Measurements from ENCODE around the gene RFX7. TPM values are rescaled to one million over a fixed set of nuclear protein-coding genes. Genes with fewer than 3 reads are reported as not detected.
"Not testable (repeated sequence)": the region's sequence is repeated elsewhere in the genome, so short reads cannot be mapped to it uniquely, and the experiment has no call there.

RFX7 gene
- total RNA-seq, 1 donor from 2014 or later: 41.0 TPM

DNA sequence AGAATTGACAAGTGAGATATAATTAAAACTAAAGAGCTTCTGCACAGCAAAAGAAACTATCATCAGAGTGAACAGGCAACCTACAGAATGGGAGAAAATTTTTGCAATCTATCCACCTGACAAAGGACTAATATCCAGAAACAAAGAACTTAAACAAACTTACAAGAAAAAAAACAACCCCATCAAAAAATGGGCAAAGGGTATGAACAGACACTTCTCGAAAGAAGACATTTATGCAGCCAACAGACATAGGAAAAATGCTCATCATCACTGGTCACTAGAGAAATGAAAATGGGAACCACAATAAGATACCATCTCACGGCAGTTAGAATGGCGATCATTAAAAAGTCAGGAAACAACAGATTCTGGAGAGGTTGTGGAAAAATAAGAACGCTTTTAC lies 88.9 kb downstream of the RFX7 start:
- intact Hi-C loops (cut with micrococcal nuclease): not testable (repeated sequence)

DNA sequence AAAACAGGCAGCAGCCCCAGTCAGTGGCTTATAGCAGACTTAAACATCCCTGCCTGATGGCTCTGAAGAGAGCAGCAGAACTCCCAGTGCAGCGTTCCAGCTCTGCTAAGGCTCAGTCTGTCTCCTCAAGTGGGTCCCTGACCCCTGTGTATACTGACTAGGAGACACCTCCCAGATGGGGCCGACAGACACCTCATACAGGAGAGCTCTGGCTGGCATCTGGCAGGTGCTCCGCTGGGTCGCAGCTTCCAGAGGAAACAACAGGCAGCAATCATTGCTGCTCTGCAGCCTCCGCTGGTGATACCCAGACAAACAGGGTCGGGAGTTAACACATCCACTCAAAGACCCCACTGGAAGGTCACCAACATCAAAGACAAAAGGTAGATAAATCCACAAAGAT lies 93.5 kb downstream of the RFX7 start:
- intact Hi-C loops (cut with micrococcal nuclease): no loop called here

DNA sequence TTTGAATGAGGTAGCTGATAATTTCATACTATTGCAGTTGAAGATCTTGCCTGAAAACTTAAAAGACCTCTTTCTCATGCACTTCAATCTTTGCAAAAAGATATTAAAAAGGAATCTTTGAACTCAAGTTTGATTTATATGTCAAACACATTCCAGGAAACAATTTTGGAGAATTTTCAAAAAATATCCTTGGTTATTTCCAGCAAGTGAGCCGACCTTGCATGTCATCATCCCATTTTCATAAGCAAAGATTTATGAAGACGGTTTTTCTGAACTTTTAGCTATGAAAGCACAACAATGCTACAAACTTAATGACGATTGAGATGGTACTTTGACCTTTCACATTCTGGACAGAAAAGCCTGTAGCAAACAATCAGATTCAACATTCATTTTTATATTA lies 95.6 kb downstream of the RFX7 start:
- intact Hi-C loops (cut with micrococcal nuclease): no loop called here

DNA sequence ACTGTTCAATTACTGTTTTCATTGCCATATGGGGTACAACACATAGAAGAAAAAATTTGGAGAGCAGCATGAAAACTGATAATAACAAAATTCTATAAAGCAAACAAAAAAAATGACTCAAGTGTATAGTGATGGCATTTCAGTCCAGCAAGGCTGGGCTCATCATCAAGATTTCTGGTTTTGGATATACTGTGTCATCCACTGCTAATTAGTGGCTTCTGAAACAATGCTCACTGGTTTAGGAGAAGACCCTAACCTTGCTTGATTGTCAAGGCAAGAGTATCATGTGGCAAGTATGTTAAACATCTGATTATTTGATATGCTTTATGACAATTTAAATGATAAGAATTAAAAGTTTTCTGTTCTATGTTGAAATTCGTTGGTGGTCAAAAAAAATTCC lies 96.9 kb downstream of the RFX7 start:
- intact Hi-C loops (cut with micrococcal nuclease): no loop called here

DNA sequence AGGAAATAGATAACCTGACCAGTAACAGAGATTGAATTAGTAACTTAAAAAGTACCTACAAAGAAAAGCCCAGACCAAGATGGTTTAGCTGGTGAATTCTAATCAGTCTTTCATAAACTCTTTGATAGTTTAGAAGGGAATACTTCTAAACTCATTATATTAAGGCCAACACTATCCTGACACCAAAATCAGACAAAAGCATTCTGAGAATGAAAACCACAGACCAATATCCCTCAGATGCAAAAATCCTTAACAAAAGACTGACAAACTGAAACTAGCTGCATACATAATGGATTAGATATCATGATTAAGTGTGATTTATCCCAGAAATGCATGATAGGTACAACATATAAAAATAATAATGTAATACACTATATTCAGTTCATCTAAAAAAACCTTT lies 115.6 kb downstream of the RFX7 start:
- intact Hi-C loops (cut with micrococcal nuclease): no loop called here

DNA sequence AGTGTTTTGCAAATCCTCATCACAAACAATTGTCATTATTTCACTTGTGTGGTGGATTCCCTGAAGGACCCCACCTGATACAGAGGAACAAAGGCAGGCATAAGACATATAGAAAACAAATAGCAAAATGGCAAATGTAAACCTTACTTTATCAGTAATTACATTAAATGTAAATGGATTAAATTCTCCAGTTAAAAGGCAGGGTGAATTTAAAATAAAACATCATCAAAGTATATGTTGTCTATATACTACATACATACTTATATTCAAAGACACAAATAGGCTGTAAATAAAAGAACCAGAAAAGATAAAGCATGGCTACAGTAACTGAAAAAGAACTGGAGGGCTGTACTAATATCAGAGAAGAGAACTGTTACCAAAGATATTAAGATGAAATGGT lies 117.3 kb downstream of the RFX7 start:
- intact Hi-C loops (cut with micrococcal nuclease): no loop called here

DNA sequence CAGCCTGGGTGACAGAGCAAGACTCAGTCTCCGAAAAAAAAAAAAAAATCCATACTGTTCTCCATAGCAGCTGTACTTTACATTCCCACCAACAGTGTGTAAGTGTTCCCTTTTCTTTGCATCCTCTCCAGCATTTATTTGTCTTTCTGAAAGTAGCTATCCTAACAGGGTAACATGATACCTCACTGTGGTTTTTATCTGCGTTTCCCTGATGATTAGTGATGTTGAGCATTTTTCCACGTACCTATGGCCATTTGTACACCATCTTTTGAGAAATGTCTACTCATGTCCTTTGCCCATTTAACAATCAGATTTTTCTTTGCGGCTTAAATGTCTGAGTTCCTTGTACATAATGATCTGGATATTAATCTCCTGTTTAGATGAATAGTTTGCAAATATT lies 119.3 kb downstream of the RFX7 start:
- intact Hi-C loops (cut with micrococcal nuclease): no loop called here

DNA sequence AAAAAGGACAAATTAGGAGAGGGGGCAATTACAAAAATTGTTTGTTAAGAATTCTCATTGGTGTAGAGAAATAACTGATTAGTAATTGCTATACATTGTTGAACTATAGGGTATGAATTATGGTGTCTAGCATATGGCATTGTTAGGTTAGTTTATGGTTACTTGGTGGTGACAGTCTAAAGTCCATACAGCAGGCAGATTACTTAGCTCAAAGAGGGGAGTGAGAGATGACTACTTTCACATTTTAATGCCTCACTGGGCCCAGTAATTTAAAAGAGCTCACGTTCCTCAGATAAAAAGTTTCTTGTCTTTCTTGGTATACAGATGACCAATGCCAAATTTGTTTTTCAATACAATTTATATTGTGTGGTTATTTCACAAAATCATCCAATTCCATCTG lies 137.8 kb downstream of the RFX7 start:
- intact Hi-C loops (cut with micrococcal nuclease): no loop called here

DNA sequence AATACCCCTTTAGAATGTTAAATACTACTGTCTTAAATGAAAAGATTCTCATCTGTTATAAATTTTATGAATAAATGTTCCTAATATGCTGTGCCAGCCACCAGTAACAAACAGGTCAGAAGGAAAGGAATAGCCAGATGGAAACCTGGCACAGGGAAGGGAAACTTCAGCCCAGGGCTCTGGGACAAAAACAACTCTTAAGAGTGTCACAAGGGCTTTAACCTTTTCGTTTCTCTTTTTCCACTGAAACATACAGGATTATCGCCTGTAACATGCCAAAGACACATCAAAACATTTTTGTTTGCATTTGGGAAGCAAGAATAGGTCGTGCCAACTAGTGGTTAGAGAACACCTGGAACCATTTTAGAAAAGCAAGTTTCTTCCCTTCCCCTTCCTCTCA lies 141.2 kb downstream of the RFX7 start:
- intact Hi-C loops (cut with micrococcal nuclease): no loop called here

DNA sequence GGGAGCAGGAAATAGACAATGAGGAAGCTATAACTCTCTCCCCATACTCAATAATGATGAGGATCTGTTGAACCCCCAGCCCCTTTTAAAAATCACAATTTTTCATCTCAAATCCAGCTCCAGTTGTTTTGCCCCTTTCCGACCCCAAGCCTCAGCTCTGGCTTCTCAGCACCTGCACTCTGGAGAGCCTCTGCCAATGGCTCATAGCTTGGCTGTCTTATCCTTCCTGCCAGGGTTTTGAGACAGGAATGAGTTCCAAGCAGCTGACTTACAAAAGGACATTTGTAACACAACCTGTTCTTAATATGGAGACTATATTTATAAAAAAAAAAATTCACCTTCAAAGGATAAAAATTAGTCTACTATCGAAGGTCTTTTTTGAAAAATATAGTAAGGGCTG lies 144.4 kb downstream of the RFX7 start:
- intact Hi-C loops (cut with micrococcal nuclease): loop anchor here (10.0 kb wide), 1 partner anchor 145 kb away; the partner anchor contains the start of gene RFX7

DNA sequence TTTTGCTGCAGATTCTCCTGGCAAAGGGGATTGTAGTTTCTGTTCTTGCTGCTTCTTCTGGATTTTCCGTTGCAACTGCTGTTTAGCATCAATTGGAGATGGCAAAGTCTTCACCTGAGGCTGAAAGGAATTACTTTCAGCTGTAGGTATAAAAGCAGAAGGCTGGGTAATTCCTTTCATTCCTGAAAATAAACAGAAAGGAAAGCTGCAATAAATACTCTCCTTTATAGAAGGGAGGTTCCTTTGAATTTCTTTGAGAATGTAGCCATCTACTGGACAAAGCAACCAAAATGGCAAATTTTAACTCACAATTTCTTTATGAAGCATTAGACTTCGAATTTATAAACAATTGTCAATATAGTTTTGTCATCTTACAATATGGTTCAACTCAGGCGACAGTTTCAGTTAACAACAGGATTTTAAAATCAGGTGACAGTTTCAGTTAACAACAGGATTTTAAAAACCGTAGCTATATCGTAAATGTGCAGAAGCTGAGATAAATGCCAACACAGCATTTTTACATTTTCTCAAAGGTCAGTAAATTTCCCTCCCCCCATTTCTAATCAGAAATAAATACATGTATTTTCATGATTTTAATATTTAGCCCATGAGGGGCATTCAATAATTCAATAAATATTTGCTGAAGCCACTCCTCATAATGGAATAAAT lies 145.3 kb downstream of the RFX7 start:
- intact Hi-C loops (cut with micrococcal nuclease): loop anchor here (10.0 kb wide), 1 partner anchor 146 kb away; the partner anchor contains the start of gene RFX7

DNA sequence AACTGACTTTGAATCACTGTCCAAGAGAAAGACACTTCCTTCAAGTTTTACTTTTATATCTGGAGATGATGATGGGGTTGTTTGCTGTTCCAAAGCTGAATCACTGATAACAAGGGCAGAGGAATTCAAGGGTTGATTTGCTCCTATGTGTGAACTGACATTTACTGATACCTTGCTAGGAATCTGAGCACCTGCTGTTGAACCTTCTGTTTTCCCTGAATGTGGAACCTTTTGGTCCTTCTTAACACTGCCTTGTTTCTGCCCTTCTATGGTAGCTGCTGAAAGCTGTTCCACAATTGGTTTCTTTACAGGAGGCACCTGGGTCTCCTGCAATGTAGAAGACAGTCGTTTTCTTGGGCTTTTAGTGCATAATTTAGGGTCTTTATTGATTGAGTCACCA lies 148.3 kb downstream of the RFX7 start:
- intact Hi-C loops (cut with micrococcal nuclease): loop anchor here (10.0 kb wide), 1 partner anchor 149 kb away; the partner anchor contains the start of gene RFX7

DNA sequence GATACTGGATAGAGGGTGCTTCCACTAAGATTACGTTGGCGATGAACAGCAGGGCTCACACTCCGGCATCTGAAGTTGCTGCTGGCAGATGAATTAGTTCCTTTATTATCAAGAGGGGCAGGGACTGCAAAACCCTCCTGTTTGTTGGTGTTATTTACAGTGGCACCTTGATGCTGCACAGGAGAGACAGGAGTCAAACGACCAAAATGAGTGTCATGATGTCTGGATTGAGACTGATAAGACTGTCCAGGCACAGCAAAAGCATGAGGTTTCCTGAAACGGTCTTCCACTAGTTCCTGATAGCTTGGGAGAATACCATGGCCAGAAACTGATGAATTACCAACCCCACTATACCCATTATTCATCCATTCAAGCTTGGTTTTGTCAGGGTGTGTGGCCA lies 149.5 kb downstream of the RFX7 start:
- intact Hi-C loops (cut with micrococcal nuclease): loop anchor here (10.0 kb wide), 1 partner anchor 151 kb away; the partner anchor contains the start of gene RFX7

DNA sequence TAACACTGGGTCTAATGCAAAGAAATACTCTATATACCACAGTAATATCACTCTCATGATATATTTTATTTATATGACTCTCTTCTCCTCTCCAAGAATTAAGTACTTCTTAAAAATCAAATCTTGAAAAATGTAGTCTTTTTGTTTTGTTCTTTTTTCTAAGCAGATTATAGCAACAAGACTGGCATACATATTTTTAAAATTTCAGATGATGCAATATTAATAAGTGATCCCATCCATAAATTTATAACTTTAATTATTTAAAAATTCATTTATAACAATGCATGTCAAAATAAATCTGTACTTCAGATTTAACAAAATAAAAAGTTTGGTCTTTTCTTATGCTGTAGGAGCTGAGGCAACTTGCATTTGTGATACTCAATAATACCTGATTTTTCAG lies 155.3 kb downstream of the RFX7 start:
- intact Hi-C loops (cut with micrococcal nuclease): no loop called here

DNA sequence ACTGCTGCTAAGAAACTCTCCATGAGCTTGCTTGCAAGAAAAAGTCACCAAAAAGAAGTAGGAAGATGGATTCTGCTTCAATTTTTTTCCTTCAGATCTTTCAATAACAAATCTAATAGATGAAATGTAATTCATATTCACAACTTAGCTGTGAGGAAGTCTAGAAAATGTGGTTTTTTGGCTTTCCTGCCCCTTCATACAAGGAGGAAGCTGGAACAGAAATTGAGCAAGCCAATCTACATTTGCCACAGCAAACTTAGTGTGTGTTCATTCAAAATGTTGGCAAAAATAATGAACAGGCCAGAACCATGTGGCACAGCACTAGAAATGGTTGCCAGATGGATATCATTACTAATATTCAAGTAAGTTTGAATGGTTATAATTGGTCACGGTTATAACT lies 157.1 kb downstream of the RFX7 start:
- intact Hi-C loops (cut with micrococcal nuclease): no loop called here

DNA sequence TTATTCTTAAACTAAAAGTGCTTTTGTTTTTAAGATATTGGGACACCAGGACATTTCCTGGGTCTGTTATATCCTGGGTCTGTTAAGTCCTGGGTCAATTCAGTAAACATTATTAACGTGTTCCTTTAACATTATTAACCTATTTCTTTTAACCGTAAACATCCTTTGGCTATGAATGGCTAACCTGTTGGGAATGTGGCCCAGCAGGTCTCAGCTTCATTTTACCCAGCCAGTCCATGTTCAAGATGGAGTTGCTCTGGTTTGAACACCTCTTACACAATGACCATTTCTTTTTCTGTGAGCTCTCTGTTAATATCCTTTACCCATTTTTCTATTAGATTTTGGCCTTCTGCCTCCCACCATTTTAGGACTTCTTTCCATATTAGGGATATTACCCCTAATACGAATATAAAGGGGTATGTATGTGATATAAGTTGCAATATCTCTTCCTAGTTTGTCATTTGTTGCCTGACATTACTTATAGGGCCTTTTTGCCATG lies 161.4 kb downstream of the RFX7 start:
- intact Hi-C loops (cut with micrococcal nuclease): no loop called here

DNA sequence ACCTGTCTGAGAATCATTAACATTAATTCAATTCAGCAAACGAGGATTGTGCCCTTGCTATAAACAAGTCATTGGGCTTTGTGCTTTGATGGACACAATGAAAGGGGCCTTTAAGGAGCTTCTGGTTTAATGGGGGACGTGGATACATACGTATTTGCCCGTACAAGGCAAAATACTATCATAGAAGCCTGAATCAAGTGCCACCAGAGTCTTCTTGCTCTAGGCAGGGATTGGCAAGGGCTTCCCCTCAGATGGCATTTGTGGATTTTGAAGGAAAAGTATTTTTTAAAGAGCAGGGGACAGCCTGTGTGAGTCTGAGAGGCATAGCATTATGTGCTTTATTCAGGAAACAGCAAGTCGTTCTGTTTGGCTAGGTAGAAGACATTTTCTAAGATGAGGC lies 166.6 kb downstream of the RFX7 start:
- intact Hi-C loops (cut with micrococcal nuclease): no loop called here

DNA sequence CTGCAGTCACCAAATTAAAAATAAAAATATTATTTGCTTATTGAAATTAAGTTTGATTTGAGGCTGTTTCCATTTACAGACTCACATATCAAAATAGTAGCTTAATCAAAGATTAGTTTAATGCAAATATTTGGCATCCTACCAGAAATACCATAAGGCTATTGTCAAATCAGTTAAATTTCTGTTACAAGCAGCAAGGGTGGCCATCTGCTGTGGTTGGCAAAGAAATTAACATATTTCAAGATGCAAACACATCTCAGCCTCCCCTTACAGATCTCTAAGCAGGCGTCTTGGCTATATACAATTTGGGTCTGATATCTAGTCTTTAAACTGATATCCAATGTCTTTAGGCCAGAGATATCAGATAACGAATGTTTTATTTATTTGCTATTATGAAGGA lies 167.0 kb downstream of the RFX7 start:
- intact Hi-C loops (cut with micrococcal nuclease): no loop called here

DNA sequence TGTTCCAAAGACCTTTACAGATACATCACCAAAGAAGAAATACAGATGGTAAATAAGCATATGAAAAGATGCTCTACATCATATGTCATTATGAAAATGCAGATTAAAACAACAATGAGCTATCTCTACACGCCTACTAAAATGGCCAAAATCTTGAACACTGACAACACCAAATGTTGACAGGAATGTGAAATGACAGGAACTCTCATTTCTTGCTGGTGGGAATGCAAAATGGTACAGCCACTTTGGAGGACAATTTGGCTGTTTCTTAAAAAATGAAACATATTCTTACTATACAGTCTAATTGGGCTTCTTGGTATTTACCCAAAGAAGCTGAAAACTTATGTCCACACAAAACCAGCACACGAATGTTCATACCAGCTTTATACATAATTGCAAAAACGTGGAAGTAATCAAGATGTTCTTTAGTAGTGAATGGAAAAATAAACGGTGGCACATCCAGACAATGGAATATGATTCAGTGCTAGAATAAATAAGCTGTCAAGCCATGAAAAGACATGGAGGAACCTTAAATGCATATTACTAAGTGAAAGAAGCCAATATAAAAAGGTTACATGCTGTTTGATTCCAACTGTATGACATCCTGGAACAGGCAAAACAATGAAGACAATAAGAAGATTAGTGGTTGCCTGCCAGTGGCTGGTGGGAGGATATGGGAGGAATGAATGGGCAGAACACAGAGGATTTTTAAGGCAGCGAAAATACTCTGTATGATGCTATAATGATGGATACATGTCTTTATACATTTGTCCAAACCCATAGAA lies 169.0 kb downstream of the RFX7 start:
- intact Hi-C loops (cut with micrococcal nuclease): no loop called here

DNA sequence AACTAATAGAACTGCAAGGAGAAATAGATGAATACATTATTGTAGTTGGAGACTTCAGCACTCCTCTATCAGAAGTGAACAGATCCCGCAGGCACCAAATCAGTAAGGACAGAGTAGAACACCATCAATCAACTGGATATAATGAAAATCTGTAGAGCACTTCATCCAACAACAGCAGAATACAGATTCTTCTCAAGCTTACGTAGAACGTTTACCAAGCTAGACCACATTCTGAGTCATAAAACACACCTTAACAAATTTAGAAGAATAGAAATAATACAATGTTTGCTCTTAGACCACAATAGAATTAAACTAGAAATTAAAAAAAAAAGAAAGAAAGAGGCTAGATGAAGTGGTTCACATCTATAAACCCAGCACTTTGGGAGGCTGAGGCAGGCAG lies 179.5 kb downstream of the RFX7 start:
- intact Hi-C loops (cut with micrococcal nuclease): no loop called here

DNA sequence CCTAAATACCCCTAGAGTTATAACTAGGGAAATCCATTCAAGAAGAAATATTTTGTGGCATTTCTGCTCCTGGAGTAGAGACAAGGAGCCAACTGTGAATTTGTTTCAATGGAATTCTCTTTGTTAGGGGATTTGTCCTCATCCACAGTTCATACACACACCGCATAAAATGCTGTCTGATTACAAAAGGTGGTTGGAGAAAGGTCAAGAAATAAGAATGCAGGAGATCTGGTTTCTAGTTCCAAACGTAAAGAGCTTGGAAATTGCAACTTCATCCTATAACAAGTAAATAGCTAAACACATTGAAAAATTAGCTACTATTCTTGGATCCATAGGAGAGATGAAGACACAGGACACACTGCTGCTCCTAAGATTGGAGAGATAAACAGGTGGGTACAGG lies 184.0 kb downstream of the RFX7 start:
- intact Hi-C loops (cut with micrococcal nuclease): no loop called here

DNA sequence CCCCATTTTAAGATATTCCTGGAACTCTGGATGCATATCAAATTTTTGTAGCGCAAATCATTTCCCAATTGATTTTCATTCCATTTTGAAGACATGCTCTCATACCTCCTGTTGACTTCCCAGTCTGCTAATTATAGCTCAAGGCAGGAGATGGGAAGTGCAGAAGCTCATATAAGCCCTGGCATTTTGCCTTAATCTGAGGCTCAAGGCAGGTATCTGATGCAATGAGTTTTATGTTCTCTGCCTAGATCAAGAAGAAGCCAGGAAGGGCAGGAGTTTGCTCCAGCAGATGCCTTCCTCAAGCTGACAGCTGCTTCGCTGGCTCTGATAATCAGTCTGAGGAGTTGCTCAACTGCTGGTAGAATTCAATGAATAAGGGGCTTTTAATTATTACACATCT lies 184.7 kb downstream of the RFX7 start:
- intact Hi-C loops (cut with micrococcal nuclease): no loop called here

DNA sequence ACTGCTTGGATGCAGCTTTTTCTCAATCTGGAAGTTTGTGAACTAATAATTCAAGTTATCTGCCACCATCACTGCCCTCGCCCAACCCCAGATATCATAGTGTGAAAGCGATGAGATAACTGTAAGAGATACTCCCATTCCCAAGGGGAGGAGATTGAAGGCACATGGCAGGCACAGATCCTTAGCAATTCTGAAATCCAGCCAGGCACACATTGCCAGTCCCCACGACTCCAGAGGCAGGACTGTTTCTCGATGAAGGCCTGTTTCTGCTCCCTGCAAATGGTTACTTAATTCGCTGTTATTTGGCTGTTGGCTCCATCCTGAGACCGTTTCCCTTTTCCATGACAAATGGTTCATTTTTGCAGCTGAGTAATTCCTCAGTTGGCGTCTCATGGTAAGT lies 187.1 kb downstream of the RFX7 start:
- intact Hi-C loops (cut with micrococcal nuclease): no loop called here
